Panc1 (cell line): ENCODE measurements around the gene ARF1. TPM values are rescaled to one million over a fixed set of nuclear protein-coding genes. Genes with fewer than 3 reads are reported as not detected.

Experiments
- ATAC-seq: fragments of 200-7000 bp; cut with Tn5 transposase; 2 replicates; pipeline ENCODE4 v1.9.1; 2020; ENCODE audit warnings: mild to moderate bottlenecking, moderate library complexity
- BruUV-seq: library from RNA; stranded (reverse); fragments of 400-500 nt; replicated peaks from 2 replicates; lab custom pipeline; 2021; lab: Mats Ljungman, UMichigan
- CTCF ChIA-PET: fragments of 300-600 bp; sonication (Branson Sonifier 250); formaldehyde crosslinking; loops from one replicate; lab custom pipeline; 2022; ENCODE audit warnings: antibody characterized with exemption; lab: Charles Lee
- POLR2A ChIA-PET: fragments of 300-600 bp; sonication (Branson Sonifier 250); formaldehyde crosslinking; loops from one replicate; lab custom pipeline; 2022; ENCODE audit warnings: antibody characterized with exemption; lab: Charles Lee
- DNase-seq: peaks from one replicate; pipeline ENCODE4 v3.0.0-alpha.2; 2010; ENCODE audit warnings: low read depth, low spot score
- H3K27ac ChIP-seq: 2 replicates; pipeline ENCODE4 v1.5.1; 2011; ENCODE audit warnings: mild to moderate bottlenecking, low read length, inconsistent platforms
- H3K27me3 ChIP-seq: fragments of 200-500 bp; sonication (Bioruptor generic); 2 replicates; pipeline ENCODE4 v1.6.0; 2014; ENCODE audit warnings: low read length, inconsistent platforms; ENCODE audit not compliant: control insufficient read depth, insufficient read depth
- H3K36me3 ChIP-seq: fragments of 200-500 bp; sonication (Bioruptor generic); 2 replicates; pipeline ENCODE4 v1.5.1; 2014; ENCODE audit warnings: inconsistent platforms, mild to moderate bottlenecking, low read length, moderate library complexity; ENCODE audit not compliant: control insufficient read depth, insufficient read depth
- H3K4me1 ChIP-seq: 2 replicates; pipeline ENCODE4 v1.5.1; 2011; ENCODE audit warnings: inconsistent platforms, mild to moderate bottlenecking, low read length, moderate library complexity; ENCODE audit not compliant: control insufficient read depth, insufficient read depth
- H3K4me3 ChIP-seq, 2 experiments: 2 replicates each; pipeline ENCODE4 v1.5.1; 2011 to 2012; ENCODE audit warnings: low read depth in 2 of 2, low read length in 2 of 2, mild to moderate bottlenecking in 2 of 2, inconsistent platforms in 1 of 2, moderate library complexity in 1 of 2
- H3K9me3 ChIP-seq: fragments of 200-500 bp; sonication (Bioruptor generic); 2 replicates; pipeline ENCODE4 v1.5.1; 2014; ENCODE audit warnings: low read depth, mild to moderate bottlenecking, inconsistent platforms, low read length, moderate library complexity; ENCODE audit not compliant: control insufficient read depth, insufficient read depth
- CTCF ChIP-seq: fragments of 450-650 bp; IDR thresholded peaks from 2 replicates; pipeline ENCODE4 v1.5.1; 2017; ENCODE audit warnings: mild to moderate bottlenecking
- POLR2AphosphoS5 ChIP-seq: IDR thresholded peaks from 2 replicates; pipeline ENCODE4 v1.6.1; 2012; ENCODE audit warnings: mild to moderate bottlenecking, low read depth, low read length, moderate library complexity
- REST ChIP-seq, 2 experiments: IDR thresholded peaks; 2 replicates each; pipeline ENCODE4 v1.6.1; 2011 to 2012; ENCODE audit warnings: low read depth in 2 of 2, control low read depth in 1 of 2, low read length in 1 of 2, mild to moderate bottlenecking in 1 of 2, moderate library complexity in 1 of 2; ENCODE audit not compliant: insufficient read depth in 1 of 2
- SIN3A ChIP-seq: IDR thresholded peaks from 2 replicates; pipeline ENCODE4 v1.6.1; 2012; ENCODE audit warnings: low read depth, mild to moderate bottlenecking, low read length, moderate library complexity, borderline replicate concordance; ENCODE audit not compliant: insufficient read depth
- TCF7L2 ChIP-seq: IDR thresholded peaks from 2 replicates; pipeline ENCODE4 v1.6.1; 2011; ENCODE audit warnings: mild to moderate bottlenecking, low read depth, low read length, inconsistent platforms
- in situ Hi-C: cut with HindIII; loops from 2 replicates; pipeline ENCODE4 v1.10.0; 2016; ENCODE audit warnings: low sequenced_read_pairs, low pct_unique_long_range_greater_than_20kb
- intact Hi-C: fragments of 100-400 bp; cut with micrococcal nuclease; formaldehyde crosslinking; loops from one replicate; pipeline ENCODE4 v1.10.0; 2022; ENCODE audit not compliant: unreplicated experiment
- total RNA-seq: library from RNA; stranded (reverse); gene quantifications from one replicate; pipeline ENCODE4 v1.2.1, GENCODE V29; 2021; ENCODE audit not compliant: unreplicated experiment

The ARF1 gene
- total RNA-seq, 1 experiment from 2014 or later = 321 TPM

GRCh38 chr1:228120351-228120750 is 37.8 kb downstream of the ARF1 start:
- TF ChIP-seq POLR2AphosphoS5 = no peak
- no peak for TF ChIP-seq REST (IDR thresholded peaks at IDR 0.05; ENCODE audit: insufficient read depth in 1 of 2, low read depth in 2 of 2, low read length in 1 of 2)
- TF ChIP-seq TCF7L2 = no peak
- TF ChIP-seq CTCF = no peak
- no peak for TF ChIP-seq SIN3A
- no peak overlapping the region for H3K4me3 ChIP-seq
- POLR2A ChIA-PET = no interaction called here
- BruUV-seq = no TSS peak
- ATAC-seq (no peak), DNase-seq (no peak)
- H3K36me3 ChIP-seq = no peaks in the 10 kb centered on the region; the same call in 1 of the 2 replicates
- intact Hi-C loops = no loop called here
- CTCF ChIA-PET = no interaction called here
- no peaks in the 10 kb centered on the region; the same call in 1 of the 2 replicates for H3K27me3 ChIP-seq
- in situ Hi-C loops = no loop called here
- no peaks in the 10 kb centered on the region for H3K4me1 ChIP-seq
- peaks cover 9% of the 10 kb centered on the region; the same call in 1 of the 2 replicates for H3K9me3 ChIP-seq
- no peak overlapping the region for H3K27ac ChIP-seq

GRCh38 chr1:228120857-228121489 is 38.5 kb downstream of the ARF1 start:
- no peak for TF ChIP-seq SIN3A
- no peak for TF ChIP-seq CTCF
- Histone ChIP-seq H3K4me3 (no peak overlapping the region), H3K27me3 (no peaks in the 10 kb centered on the region; the same call in 1 of the 2 replicates), H3K9me3 (peaks cover 9% of the 10 kb centered on the region; the same call in 1 of the 2 replicates), H3K4me1 (no peaks in the 10 kb centered on the region), H3K27ac (no peak overlapping the region), H3K36me3 (no peaks in the 10 kb centered on the region; the same call in 1 of the 2 replicates)
- no TSS peak for BruUV-seq
- ChIA-PET POLR2A (no interaction called here), CTCF (interaction anchor here (1.1 kb wide), 1 partner anchor 10 kb away, joined by 14 read pairs; no protein-coding TSS in a partner anchor)
- no peak for DNase-seq
- intact Hi-C loops = no loop called here
- in situ Hi-C loops = no loop called here
- no peak for ATAC-seq
